ENCODE results near the gene CDC25A. TPM values are rescaled to one million over a fixed set of nuclear protein-coding genes. Genes with fewer than 3 reads are reported as not detected.

The CDC25A gene
- total RNA-seq, 1 experiment from 2014 or later = 19.6 TPM

- H3K27ac ChIP-seq (ENCODE audit: low read depth, low read length) = no peak overlapping the region
- ChIA-PET POLR2A (interaction anchor here (1.1 kb wide), 1 partner anchor 8 kb away, joined by 3 read pairs; the partner anchor contains the start of gene CDC25A), CTCF (no interaction called here), RAD21 (ENCODE audit: low non-redundant PET in 1 of 2, low total read pairs in 2 of 2, uncharacterized antibody in 2 of 2, unreplicated experiment in 2 of 2) (no interaction called here)
- no peaks in the 10 kb centered on the region for H3K9me3 ChIP-seq (ENCODE audit: control insufficient read depth in 1 of 2, insufficient read depth in 1 of 2, low read depth in 1 of 2, low read length in 2 of 2)
- H3K9ac ChIP-seq (ENCODE audit: low read length) = no peak overlapping the region
- no peak overlapping the region for H3K4me2 ChIP-seq (ENCODE audit: low read length)
- intact Hi-C loops (cut with micrococcal nuclease) = no loop called here
- H3K79me2 ChIP-seq (ENCODE audit: insufficient read depth, low read length) = peaks cover 94% of the 10 kb centered on the region
- H4K20me1 ChIP-seq (ENCODE audit: insufficient read depth) = no peaks in the 10 kb centered on the region
- TF ChIP-seq EZH2 (IDR thresholded peaks at IDR 0.05) = no peak
- H3K4me1 ChIP-seq (ENCODE audit: control insufficient read depth in 1 of 2, insufficient read depth in 2 of 2, low read length in 2 of 2) = peaks cover 0 to 2% of the 10 kb centered on the region in 2 experiments; a peak in 1 of 4 replicates
- no peak for ATAC-seq
- H3K9me2 ChIP-seq (ENCODE audit: insufficient read depth) = no peaks in the 10 kb centered on the region
- peaks cover 44 to 79% of the 10 kb centered on the region in 2 experiments for H3K36me3 ChIP-seq (ENCODE audit: control insufficient read depth in 1 of 2, insufficient read depth in 2 of 2, low read length in 2 of 2)
- no TSS peak for BruUV-seq (replicated peaks)
- H2AFZ ChIP-seq (ENCODE audit: low read depth, low read length, poor library complexity, severe bottlenecking) = no peak overlapping the region
- H3K27me3 ChIP-seq (ENCODE audit: insufficient read depth, low read length) = no peaks in the 10 kb centered on the region
- no peak overlapping the region for H3K4me3 ChIP-seq (replicated peaks in 1 of 2; ENCODE audit: low read depth in 1 of 2, low read length in 2 of 2)
- DNase-seq (ENCODE audit: low read depth, low spot score) = no peak
These were observed 7.5 kb downstream of the CDC25A start for GRCh38 chr3:48180531-48181253.

- no TSS peak for BruUV-seq (replicated peaks)
- H3K4me2 ChIP-seq (ENCODE audit: low read length) = no peak overlapping the region
- H3K9me2 ChIP-seq (ENCODE audit: insufficient read depth) = no peaks in the 10 kb centered on the region
- ChIA-PET CTCF (interaction anchor here (1.1 kb wide), 1 partner anchor 22 kb away, joined by 4 read pairs; no protein-coding TSS in a partner anchor), POLR2A (interaction anchor here (1.1 kb wide), 1 partner anchor 8 kb away, joined by 3 read pairs; the partner anchor contains the start of gene CDC25A), RAD21 (ENCODE audit: low non-redundant PET in 1 of 2, low total read pairs in 2 of 2, uncharacterized antibody in 2 of 2, unreplicated experiment in 2 of 2) (no interaction called here)
- no peak for ATAC-seq
- no peak overlapping the region for H3K27ac ChIP-seq (ENCODE audit: low read depth, low read length)
- no peak overlapping the region for H3K4me3 ChIP-seq (replicated peaks in 1 of 2; ENCODE audit: low read depth in 1 of 2, low read length in 2 of 2)
- H3K9me3 ChIP-seq (ENCODE audit: control insufficient read depth in 1 of 2, insufficient read depth in 1 of 2, low read depth in 1 of 2, low read length in 2 of 2) = no peaks in the 10 kb centered on the region
- no peaks in the 10 kb centered on the region for H4K20me1 ChIP-seq (ENCODE audit: insufficient read depth)
- H2AFZ ChIP-seq (ENCODE audit: low read depth, low read length, poor library complexity, severe bottlenecking) = no peak overlapping the region
- no peak for DNase-seq (ENCODE audit: low read depth, low spot score)
- intact Hi-C loops (cut with micrococcal nuclease) = no loop called here
- H3K79me2 ChIP-seq (ENCODE audit: insufficient read depth, low read length) = peaks cover 92% of the 10 kb centered on the region
- TF ChIP-seq EGR1 (IDR thresholded peaks at IDR 0.05; ENCODE audit: low read depth) = no peak
- no peak for TF ChIP-seq CEBPB (IDR thresholded peaks at IDR 0.05; ENCODE audit: low read depth)
- TF ChIP-seq ZFX (IDR thresholded peaks at IDR 0.05) = no peak
- no peak for TF ChIP-seq EZH2 (IDR thresholded peaks at IDR 0.05)
- no peak for TF ChIP-seq REST (IDR thresholded peaks at IDR 0.05; ENCODE audit: low read depth)
- no peak for TF ChIP-seq ZNF274 (IDR thresholded peaks at IDR 0.05; ENCODE audit: low read depth, low read length)
- TF ChIP-seq JUND (IDR thresholded peaks at IDR 0.05) = no peak
- no peak for TF ChIP-seq RAD21 (IDR thresholded peaks at IDR 0.05; ENCODE audit: low read depth)
- TF ChIP-seq CTCF (IDR thresholded peaks at IDR 0.05 in 2 of 3, conservative IDR thresholded peaks at IDR 0.05 in 1 of 3; ENCODE audit: borderline replicate concordance in 1 of 3, insufficient read depth in 1 of 3, low read depth in 2 of 3, low read length in 2 of 3) = no peak
- no peak for TF ChIP-seq ZBTB33 (IDR thresholded peaks at IDR 0.05; ENCODE audit: extremely low read depth, insufficient replicate concordance, low read length)
- no peak overlapping the region for H3K9ac ChIP-seq (ENCODE audit: low read length)
- H3K4me1 ChIP-seq (ENCODE audit: control insufficient read depth in 1 of 2, insufficient read depth in 2 of 2, low read length in 2 of 2) = no peaks in the 10 kb centered on the region
- no peaks in the 10 kb centered on the region for H3K27me3 ChIP-seq (ENCODE audit: insufficient read depth, low read length)
- peaks cover 48 to 78% of the 10 kb centered on the region in 2 experiments for H3K36me3 ChIP-seq (ENCODE audit: control insufficient read depth in 1 of 2, insufficient read depth in 2 of 2, low read length in 2 of 2)
These were observed 8.2 kb downstream of the CDC25A start for GRCh38 chr3:48180021-48180420.

Data from HCT116 (cell line).